ENCODE data around the gene GPC6. TPM values are rescaled to one million over a fixed set of nuclear protein-coding genes. Genes with fewer than 3 reads are reported as not detected.

GPC6 gene
- polyA plus RNA-seq, 1 donor (not counting 4 experiments of a cell fraction or from before 2014, with no cell fraction given), result 0.42 TPM

GRCh38 chr13:93625536-93625935, 398.9 kb downstream of the GPC6 start:
- FAIRE-seq (no peak), DNase-seq (ENCODE audit: low read depth, low spot score) (no peak)
- Histone ChIP-seq H4K20me1 (ENCODE audit: control insufficient read depth, extremely low read depth, insufficient read depth, low read length) (no peaks in the 10 kb centered on the region), H3K9me1 (ENCODE audit: control insufficient read depth, extremely low read depth, insufficient read depth, low read length) (no peaks in the 10 kb centered on the region), H3K27me3 (ENCODE audit: control insufficient read depth, extremely low read depth, insufficient read depth, low read length) (no peaks in the 10 kb centered on the region), H2AFZ (ENCODE audit: control insufficient read depth, low read length) (no peak overlapping the region), H3K4me1 (ENCODE audit: control insufficient read depth, extremely low read depth, insufficient read depth, low read length) (no peaks in the 10 kb centered on the region), H3K4me2 (ENCODE audit: control insufficient read depth, extremely low read depth, insufficient read depth, low read depth, low read length) (no peak overlapping the region), H3K9me3 (ENCODE audit: control insufficient read depth, low read depth, low read length) (no peaks in the 10 kb centered on the region), H3K36me3 (ENCODE audit: control insufficient read depth in 2 of 2, extremely low read depth in 1 of 2, insufficient read depth in 2 of 2, low read length in 2 of 2) (no peaks in the 10 kb centered on the region), H3K27ac (ENCODE audit: control insufficient read depth, insufficient read depth, low read length) (no peak overlapping the region), H3K4me3 (ENCODE audit: control insufficient read depth in 2 of 3, extremely low read depth in 1 of 3, insufficient read depth in 2 of 3, low read depth in 1 of 3, low read length in 3 of 3) (no peak overlapping the region), H3K79me2 (ENCODE audit: control insufficient read depth, insufficient read depth, low read length) (no peaks in the 10 kb centered on the region), H3K9ac (ENCODE audit: control insufficient read depth, extremely low read depth, insufficient read depth, low read length) (no peak overlapping the region)
- TF ChIP-seq EZH2 (IDR thresholded peaks at IDR 0.05; ENCODE audit: low read length) (no peak), CTCF (optimal IDR thresholded peaks at IDR 0.05 in 1 of 3, IDR thresholded peaks at IDR 0.05 in 1 of 3, conservative IDR thresholded peaks at IDR 0.05 in 1 of 3; ENCODE audit: extremely low read depth in 1 of 3, insufficient read depth in 2 of 3, low read length in 3 of 3) (no peak)
- dilution Hi-C loops (cut with MboI; ENCODE audit: extremely low pct_ligation_motif_present, low sequenced_read_pairs), result no loop called here

- H3K79me2 ChIP-seq (ENCODE audit: control insufficient read depth, insufficient read depth, low read length), result no peaks in the 10 kb centered on the region
- no peaks in the 10 kb centered on the region for H3K9me3 ChIP-seq (ENCODE audit: control insufficient read depth, low read depth, low read length)
- no peak overlapping the region for H3K9ac ChIP-seq (ENCODE audit: control insufficient read depth, extremely low read depth, insufficient read depth, low read length)
- H2AFZ ChIP-seq (ENCODE audit: control insufficient read depth, low read length), result no peak overlapping the region
- H3K36me3 ChIP-seq (ENCODE audit: control insufficient read depth in 2 of 2, extremely low read depth in 1 of 2, insufficient read depth in 2 of 2, low read length in 2 of 2), result no peaks in the 10 kb centered on the region
- no peak overlapping the region for H3K27ac ChIP-seq (ENCODE audit: control insufficient read depth, insufficient read depth, low read length)
- no peaks in the 10 kb centered on the region for H3K4me1 ChIP-seq (ENCODE audit: control insufficient read depth, extremely low read depth, insufficient read depth, low read length)
- no peaks in the 10 kb centered on the region for H3K27me3 ChIP-seq (ENCODE audit: control insufficient read depth, extremely low read depth, insufficient read depth, low read length)
- H3K4me3 ChIP-seq (ENCODE audit: control insufficient read depth in 2 of 3, extremely low read depth in 1 of 3, insufficient read depth in 2 of 3, low read depth in 1 of 3, low read length in 3 of 3), result no peak overlapping the region
- H3K4me2 ChIP-seq (ENCODE audit: control insufficient read depth, extremely low read depth, insufficient read depth, low read depth, low read length), result no peak overlapping the region
- FAIRE-seq (no peak), DNase-seq (ENCODE audit: low read depth, low spot score) (no peak)
- H4K20me1 ChIP-seq (ENCODE audit: control insufficient read depth, extremely low read depth, insufficient read depth, low read length), result no peaks in the 10 kb centered on the region
- H3K9me1 ChIP-seq (ENCODE audit: control insufficient read depth, extremely low read depth, insufficient read depth, low read length), result no peaks in the 10 kb centered on the region
- TF ChIP-seq CTCF (optimal IDR thresholded peaks at IDR 0.05 in 1 of 3, IDR thresholded peaks at IDR 0.05 in 1 of 3, conservative IDR thresholded peaks at IDR 0.05 in 1 of 3; ENCODE audit: extremely low read depth in 1 of 3, insufficient read depth in 2 of 3, low read length in 3 of 3) (no peak), EZH2 (IDR thresholded peaks at IDR 0.05; ENCODE audit: low read length) (no peak)
- dilution Hi-C loops (cut with MboI; ENCODE audit: extremely low pct_ligation_motif_present, low sequenced_read_pairs), result no loop called here
Observed at GRCh38 chr13:93628136-93628797, 401.7 kb downstream of the GPC6 start.

All from keratinocyte (primary cell).